Mesendoderm (in vitro differentiated cells): ENCODE results near the gene ATP6V1B1.

Experiments
- DNase-seq: peaks from one replicate; pipeline ENCODE4 v3.0.0; 2013
- H2AK5ac ChIP-seq: 2 replicates; pipeline ENCODE4 v1.6.1; 2013; ENCODE audit warnings: low read length, inconsistent platforms
- H2BK120ac ChIP-seq: 2 replicates; pipeline ENCODE4 v1.6.1; 2013; ENCODE audit warnings: low read depth, mild to moderate bottlenecking, low read length, moderate library complexity, mixed read lengths
- H2BK15ac ChIP-seq: replicated peaks from 2 replicates; pipeline ENCODE4 v1.6.1; 2013; ENCODE audit warnings: low read depth, mild to moderate bottlenecking, moderate library complexity
- H2BK5ac ChIP-seq: 2 replicates; pipeline ENCODE4 v1.6.1; 2013; ENCODE audit warnings: low read length, inconsistent platforms
- H3K18ac ChIP-seq: 2 replicates; pipeline ENCODE4 v1.6.1; 2013; ENCODE audit warnings: mild to moderate bottlenecking, low read length, mixed read lengths
- H3K23ac ChIP-seq: one replicate; pipeline ENCODE4 v1.6.1; 2013; ENCODE audit warnings: low read length
- H3K27ac ChIP-seq: 2 replicates; pipeline ENCODE4 v1.5.1; 2013; ENCODE audit warnings: low read depth, mild to moderate bottlenecking, inconsistent platforms, low read length, moderate library complexity
- H3K27me3 ChIP-seq: 2 replicates; pipeline ENCODE4 v1.6.1; 2013; ENCODE audit warnings: low read length, control low read depth, mild to moderate bottlenecking, inconsistent platforms; ENCODE audit not compliant: insufficient read depth, poor library complexity
- H3K36me3 ChIP-seq: 2 replicates; pipeline ENCODE4 v1.6.1; 2013; ENCODE audit warnings: low read length, inconsistent platforms; ENCODE audit not compliant: control insufficient read depth, insufficient read depth
- H3K4ac ChIP-seq: one replicate; pipeline ENCODE4 v1.6.1; 2013; ENCODE audit warnings: low read depth, mild to moderate bottlenecking, low read length, moderate library complexity
- H3K4me1 ChIP-seq: 2 replicates; pipeline ENCODE4 v1.6.1; 2013; ENCODE audit warnings: low read depth, low read length, inconsistent platforms; ENCODE audit not compliant: control insufficient read depth
- H3K4me2 ChIP-seq: 2 replicates; pipeline ENCODE4 v1.6.1; 2013; ENCODE audit warnings: low read length
- H3K4me3 ChIP-seq: 2 replicates; pipeline ENCODE4 v1.5.1; 2013; ENCODE audit warnings: mild to moderate bottlenecking, low read length
- H3K56ac ChIP-seq: one replicate; pipeline ENCODE4 v1.6.1; 2013; ENCODE audit warnings: low read length
- H3K79me1 ChIP-seq: 2 replicates; pipeline ENCODE4 v1.6.1; 2013; ENCODE audit warnings: low read length, inconsistent platforms
- H3K79me2 ChIP-seq: 2 replicates; pipeline ENCODE4 v1.6.1; 2013; ENCODE audit warnings: mild to moderate bottlenecking, low read length; ENCODE audit not compliant: control insufficient read depth, insufficient read depth
- H3K9ac ChIP-seq: 2 replicates; pipeline ENCODE4 v1.6.1; 2013; ENCODE audit warnings: low read length, inconsistent platforms
- H4K5ac ChIP-seq: one replicate; pipeline ENCODE4 v1.6.1; 2013; ENCODE audit warnings: low read length
- H4K8ac ChIP-seq: one replicate; pipeline ENCODE4 v1.6.1; 2013; ENCODE audit warnings: low read depth, mild to moderate bottlenecking, control low read depth, low read length, moderate library complexity
- WGBS: extraction: QIAGEN DNeasy Blood & Tissue Kit; methylation state at CpG from one replicate; pipeline ENCODE4 v1.1.7; 2013; ENCODE audit warnings: low lambda C conversion rate, missing lambda C conversion rate; ENCODE audit not compliant: insufficient coverage; ENCODE audit errors: extremely low coverage; 5-methylcytosine and 5-hydroxymethylcytosine counted together

The ATP6V1B1 gene

GRCh38 chr2:70965506-70965905, 29.8 kb downstream of the ATP6V1B1 start:
- Histone ChIP-seq H2BK15ac (no peak overlapping the region), H3K27ac (no peak overlapping the region), H2BK120ac (no peak overlapping the region), H3K4me1 (no peaks in the 10 kb centered on the region), H3K79me1 (no peaks in the 10 kb centered on the region), H3K4me3 (no peak overlapping the region), H3K23ac (no peak overlapping the region), H4K5ac (no peak overlapping the region), H3K27me3 (peaks cover 9% of the 10 kb centered on the region), H3K4me2 (no peak overlapping the region), H2AK5ac (no peak overlapping the region), H3K56ac (no peak overlapping the region), H3K36me3 (no peaks in the 10 kb centered on the region), H4K8ac (no peak overlapping the region), H2BK5ac (no peak overlapping the region), H3K4ac (no peak overlapping the region), H3K18ac (no peak overlapping the region), H3K79me2 (no peaks in the 10 kb centered on the region), H3K9ac (no peak overlapping the region)
- WGBS: no CpG with 5 or more reads among the region's 14 CpGs
- no peak for DNase-seq

GRCh38 chr2:70966681-70967080, 31.0 kb downstream of the ATP6V1B1 start:
- Histone ChIP-seq H3K23ac (no peak overlapping the region), H4K5ac (no peak overlapping the region), H3K27ac (no peak overlapping the region), H2BK120ac (no peak overlapping the region), H3K4me1 (no peaks in the 10 kb centered on the region), H3K4me3 (no peak overlapping the region), H2BK5ac (no peak overlapping the region), H2AK5ac (no peak overlapping the region), H3K4me2 (no peak overlapping the region), H3K27me3 (peaks cover 9% of the 10 kb centered on the region), H2BK15ac (no peak overlapping the region), H3K9ac (no peak overlapping the region), H3K79me1 (no peaks in the 10 kb centered on the region), H3K36me3 (no peaks in the 10 kb centered on the region), H3K4ac (no peak overlapping the region), H3K56ac (no peak overlapping the region), H3K18ac (no peak overlapping the region), H3K79me2 (no peaks in the 10 kb centered on the region), H4K8ac (no peak overlapping the region)
- no peak for DNase-seq
- WGBS: no CpG with 5 or more reads among the region's 4 CpGs

- Histone ChIP-seq H3K79me2 (no peaks in the 10 kb centered on the region), H2AK5ac (no peak overlapping the region), H2BK5ac (no peak overlapping the region), H3K4me2 (no peak overlapping the region), H3K27me3 (peaks cover 9% of the 10 kb centered on the region), H3K4me1 (no peaks in the 10 kb centered on the region), H3K56ac (no peak overlapping the region), H2BK15ac (no peak overlapping the region), H4K8ac (no peak overlapping the region), H3K4me3 (no peak overlapping the region), H3K23ac (no peak overlapping the region), H3K27ac (no peak overlapping the region), H3K36me3 (no peaks in the 10 kb centered on the region), H3K18ac (no peak overlapping the region), H3K79me1 (no peaks in the 10 kb centered on the region), H3K4ac (no peak overlapping the region), H4K5ac (no peak overlapping the region), H2BK120ac (no peak overlapping the region), H3K9ac (no peak overlapping the region)
- no CpG with 5 or more reads among the region's 4 CpGs for WGBS
- DNase-seq: no peak
These were observed 31.5 kb downstream of the ATP6V1B1 start for GRCh38 chr2:70967189-70967588.

- H3K79me1 ChIP-seq: no peaks in the 10 kb centered on the region
- H3K79me2 ChIP-seq: no peaks in the 10 kb centered on the region
- no CpG with 5 or more reads among the region's 3 CpGs for WGBS
- no peak overlapping the region for H2BK5ac ChIP-seq
- H2AK5ac ChIP-seq: no peak overlapping the region
- H2BK15ac ChIP-seq: no peak overlapping the region
- no peak overlapping the region for H3K27ac ChIP-seq
- no peak for DNase-seq
- no peak overlapping the region for H3K4me3 ChIP-seq
- no peak overlapping the region for H3K4ac ChIP-seq
- H3K56ac ChIP-seq: no peak overlapping the region
- no peak overlapping the region for H4K5ac ChIP-seq
- no peak overlapping the region for H4K8ac ChIP-seq
- no peaks in the 10 kb centered on the region for H3K36me3 ChIP-seq
- H3K27me3 ChIP-seq: no peaks in the 10 kb centered on the region
- H2BK120ac ChIP-seq: no peak overlapping the region
- H3K23ac ChIP-seq: no peak overlapping the region
- no peak overlapping the region for H3K18ac ChIP-seq
- H3K9ac ChIP-seq: no peak overlapping the region
- H3K4me2 ChIP-seq: no peak overlapping the region
- H3K4me1 ChIP-seq: no peaks in the 10 kb centered on the region
These were observed 38.9 kb downstream of the ATP6V1B1 start for GRCh38 chr2:70974592-70974991.

GRCh38 chr2:70975237-70975636, 39.5 kb downstream of the ATP6V1B1 start:
- no peak overlapping the region for H3K56ac ChIP-seq
- H3K27me3 ChIP-seq: no peaks in the 10 kb centered on the region
- no CpG with 5 or more reads among the region's 2 CpGs for WGBS
- no peaks in the 10 kb centered on the region for H3K36me3 ChIP-seq
- no peak overlapping the region for H2AK5ac ChIP-seq
- no peak overlapping the region for H3K9ac ChIP-seq
- H3K4me2 ChIP-seq: no peak overlapping the region
- H3K79me1 ChIP-seq: no peaks in the 10 kb centered on the region
- no peak overlapping the region for H3K4ac ChIP-seq
- no peak overlapping the region for H3K27ac ChIP-seq
- no peak overlapping the region for H4K8ac ChIP-seq
- H2BK15ac ChIP-seq: no peak overlapping the region
- no peak overlapping the region for H4K5ac ChIP-seq
- H2BK5ac ChIP-seq: no peak overlapping the region
- no peak overlapping the region for H3K23ac ChIP-seq
- H3K4me1 ChIP-seq: no peaks in the 10 kb centered on the region
- H3K79me2 ChIP-seq: no peaks in the 10 kb centered on the region
- DNase-seq: no peak
- H2BK120ac ChIP-seq: no peak overlapping the region
- H3K18ac ChIP-seq: no peak overlapping the region
- no peak overlapping the region for H3K4me3 ChIP-seq

- Histone ChIP-seq H3K27ac (no peak overlapping the region), H4K5ac (no peak overlapping the region)
- WGBS: no CpG with 5 or more reads among the region's 14 CpGs
These were observed 42.0 kb downstream of the ATP6V1B1 start for GRCh38 chr2:70977605-70978205.

More at GRCh38 chr2:70977605-70978205, 42.0 kb downstream of the ATP6V1B1 start:
- Histone ChIP-seq H3K4me2 (no peak overlapping the region), H2BK120ac (no peak overlapping the region), H4K8ac (no peak overlapping the region), H3K9ac (no peak overlapping the region), H3K18ac (no peak overlapping the region), H2BK15ac (no peak overlapping the region), H3K4me3 (no peak overlapping the region), H3K79me1 (no peaks in the 10 kb centered on the region), H3K36me3 (no peaks in the 10 kb centered on the region), H3K27me3 (no peaks in the 10 kb centered on the region), H2BK5ac (no peak overlapping the region), H3K56ac (no peak overlapping the region), H3K4me1 (no peaks in the 10 kb centered on the region), H2AK5ac (no peak overlapping the region), H3K4ac (no peak overlapping the region), H3K23ac (no peak overlapping the region), H3K79me2 (no peaks in the 10 kb centered on the region)
- DNase-seq: no peak
